ENCODE measurements around the gene SIPA1L3. TPM values are rescaled to one million over a fixed set of nuclear protein-coding genes. Genes with fewer than 3 reads are reported as not detected.

SIPA1L3 gene
- total and polyA plus RNA-seq, 2 experiments from 2014 or later, result 15.7 to 54.1 TPM

GRCh38 chr19:38228491-38229439 is 321.8 kb downstream of the SIPA1L3 start:
- no peaks in the 10 kb centered on the region; the same call in 2 of the 3 replicates for H3K36me3 Mint-ChIP-seq (ENCODE audit: low read depth)
- H3K4me3 ChIP-seq, result peak overlapping the region; percentile 84
- H3K4me1 ChIP-seq (ENCODE audit: insufficient read depth), result peaks cover 16% of the 10 kb centered on the region
- no peak for TF ChIP-seq CREB1 (CRISPR knock-in tag; IDR thresholded peaks at IDR 0.05; ENCODE audit: low read depth)
- no peak for TF ChIP-seq CTCF (conservative IDR thresholded peaks at IDR 0.05; ENCODE audit: low read depth in 2 of 2)
- no peak for TF ChIP-seq STAT1 (IDR thresholded peaks at IDR 0.05; ENCODE audit: unreplicated experiment)
- TF ChIP-seq EZH2 (IDR thresholded peaks at IDR 0.05; ENCODE audit: low read depth, unreplicated experiment), result no peak
- no peak for TF ChIP-seq ZNF331 (CRISPR knock-in tag; IDR thresholded peaks at IDR 0.05; ENCODE audit: low read depth)
- no peak for TF ChIP-seq EZH2phosphoT487 (IDR thresholded peaks at IDR 0.05; ENCODE audit: unreplicated experiment)
- TF ChIP-seq REST (IDR thresholded peaks at IDR 0.05; ENCODE audit: unreplicated experiment), result no peak
- no peak for TF ChIP-seq NANOG (IDR thresholded peaks at IDR 0.05; ENCODE audit: borderline replicate concordance)
- no peak for TF ChIP-seq ZNF462 (CRISPR knock-in tag; IDR thresholded peaks at IDR 0.05)
- TF ChIP-seq POLR2AphosphoS5 (IDR thresholded peaks at IDR 0.05; ENCODE audit: low read depth), result no peak
- no peak for TF ChIP-seq ETS1 (IDR thresholded peaks at IDR 0.05)
- TF ChIP-seq ZNF114 (CRISPR knock-in tag; IDR thresholded peaks at IDR 0.05), result no peak
- TF ChIP-seq JUNB (IDR thresholded peaks at IDR 0.05; ENCODE audit: unreplicated experiment), result no peak
- peaks cover 4% of the 10 kb centered on the region; the same call in 1 of the 2 replicates for H3K27me3 ChIP-seq (ENCODE audit: insufficient read depth)
- H3K9me2 ChIP-seq (ENCODE audit: insufficient read depth), result no peaks in the 10 kb centered on the region
- peaks cover 16% of the 10 kb centered on the region for H3F3A ChIP-seq (replicated peaks; ENCODE audit: low read depth)
- H3K79me2 ChIP-seq (replicated peaks; ENCODE audit: insufficient read depth), result 0 out of 2 replicates have a peak, but pooled peaks cover 3% of the 10 kb centered on the region
- H4K20me1 ChIP-seq (replicated peaks; ENCODE audit: insufficient read depth), result no peaks in the 10 kb centered on the region
- H3K27ac ChIP-seq (ENCODE audit: low read depth), result no peak overlapping the region
- H2AFZ ChIP-seq, result peak overlapping the region; percentile 80
- peaks cover 27% of the 10 kb centered on the region for H3K27me3 Mint-ChIP-seq (ENCODE audit: insufficient read depth, low read depth, poor library complexity)
- peak overlapping the region; percentile 81 for H3K4me3 Mint-ChIP-seq
- H3K4me2 ChIP-seq, result peak overlapping the region; percentile 97
- peaks cover 18% of the 10 kb centered on the region for H3K4me1 Mint-ChIP-seq
- no peak overlapping the region for H3K27ac Mint-ChIP-seq
- no peaks in the 10 kb centered on the region for H3K36me3 ChIP-seq (ENCODE audit: insufficient read depth)
- ATAC-seq, result peak; percentile 10
- no peaks in the 10 kb centered on the region; the same call in 1 of the 3 replicates for H3K9me3 Mint-ChIP-seq
- DNase-seq (ENCODE audit: low spot score), result peak; percentile 87

Data from GM23338 (cell line).